PFSK-1 (cell line): ENCODE measurements around the gene PEF1.

Experiments used
- POLR2AphosphoS5 ChIP-seq: IDR thresholded peaks from 2 replicates; pipeline ENCODE4 v1.6.1; 2012; ENCODE audit warnings: low read depth, mild to moderate bottlenecking, control low read depth, low read length, moderate library complexity
- REST ChIP-seq, 2 experiments: IDR thresholded peaks; 2 replicates each; pipeline versions ENCODE4 v1.6.1 to v1.8.0; 2011 to 2012; ENCODE audit warnings: low read depth in 2 of 2, low read length in 2 of 2, control low read depth in 1 of 2, inconsistent platforms in 1 of 2, mild to moderate bottlenecking in 1 of 2, moderate library complexity in 1 of 2; ENCODE audit not compliant: insufficient read depth in 1 of 2
- TAF1 ChIP-seq: IDR thresholded peaks from 2 replicates; pipeline ENCODE4 v1.6.1; 2012; ENCODE audit warnings: low read length, control low read depth, borderline replicate concordance; ENCODE audit not compliant: insufficient read depth

- no peak for TF ChIP-seq REST (IDR thresholded peaks at IDR 0.05; ENCODE audit: insufficient read depth in 1 of 2, low read depth in 2 of 2, low read length in 2 of 2)
- TF ChIP-seq POLR2AphosphoS5 = no peak
- no peak for TF ChIP-seq TAF1
Measured at GRCh38 chr1:31650161-31651088, 5.7 kb upstream of the PEF1 start.
